Activated CD4-positive, CD25-positive, alpha-beta regulatory T cell treated with anti-CD3 and anti-CD28 coated beads, Interleukin-2, amount 50 U/mL, for 24 hours (primary cell): ENCODE data around the gene SIRPB2.

Experiments
- ATAC-seq, 2 donors: fragments of 150-1000 bp; cut with Tn5 transposase; one replicate each; pipeline ENCODE4 v1.10.0; 2021; ENCODE audit warnings: mild to moderate bottlenecking in 1 of 2, moderate library complexity in 1 of 2

The SIRPB2 gene

GRCh38 chr20:1469925-1470571 lies 21.2 kb downstream of the SIRPB2 start:
- ATAC-seq: no peak

DNA sequence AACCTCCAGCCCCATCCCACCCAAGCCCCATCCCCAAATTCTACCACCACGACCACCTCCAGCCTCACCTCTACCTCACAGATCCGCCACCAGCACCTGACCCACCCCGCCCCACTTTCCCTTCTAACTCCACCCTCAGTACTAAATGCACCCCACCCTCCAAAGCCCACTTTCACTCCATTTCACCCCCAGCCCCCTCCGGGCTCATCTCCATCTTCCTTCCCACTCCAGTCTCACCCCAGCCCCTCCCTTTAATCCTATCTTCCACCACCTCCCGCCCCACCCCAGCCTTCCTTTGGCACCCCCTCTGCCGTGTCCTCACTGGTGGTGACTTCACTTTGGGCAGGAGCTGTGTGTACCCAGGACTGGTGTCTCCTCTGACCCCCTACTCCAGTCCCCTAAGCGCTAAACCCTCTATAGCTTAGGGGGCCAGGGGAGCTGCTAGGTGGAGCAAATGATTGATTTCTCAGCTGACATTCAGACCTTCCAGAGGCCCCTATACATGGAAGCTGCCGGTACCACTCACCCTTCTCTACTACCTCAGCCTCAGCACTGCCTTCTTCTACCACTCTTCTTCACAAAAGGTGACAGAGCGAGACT lies 21.8 kb downstream of the SIRPB2 start:
- no peak for ATAC-seq

- no peak for ATAC-seq
These were observed 23.0 kb downstream of the SIRPB2 start for GRCh38 chr20:1468117-1468624.

- no peak for ATAC-seq
These were observed 23.7 kb downstream of the SIRPB2 start for GRCh38 chr20:1467355-1468116.

GRCh38 chr20:1467082-1467354 lies 24.2 kb downstream of the SIRPB2 start:
- ATAC-seq: no peak

- ATAC-seq: peak; percentile 97 to 98
These were observed 24.8 kb downstream of the SIRPB2 start, which contains the start of gene NSFL1C for GRCh38 chr20:1466211-1467081. NSFL1C (minus strand) TSS chr20:1466849; CDS start chr20:1466824, 25 bp downstream.

DNA sequence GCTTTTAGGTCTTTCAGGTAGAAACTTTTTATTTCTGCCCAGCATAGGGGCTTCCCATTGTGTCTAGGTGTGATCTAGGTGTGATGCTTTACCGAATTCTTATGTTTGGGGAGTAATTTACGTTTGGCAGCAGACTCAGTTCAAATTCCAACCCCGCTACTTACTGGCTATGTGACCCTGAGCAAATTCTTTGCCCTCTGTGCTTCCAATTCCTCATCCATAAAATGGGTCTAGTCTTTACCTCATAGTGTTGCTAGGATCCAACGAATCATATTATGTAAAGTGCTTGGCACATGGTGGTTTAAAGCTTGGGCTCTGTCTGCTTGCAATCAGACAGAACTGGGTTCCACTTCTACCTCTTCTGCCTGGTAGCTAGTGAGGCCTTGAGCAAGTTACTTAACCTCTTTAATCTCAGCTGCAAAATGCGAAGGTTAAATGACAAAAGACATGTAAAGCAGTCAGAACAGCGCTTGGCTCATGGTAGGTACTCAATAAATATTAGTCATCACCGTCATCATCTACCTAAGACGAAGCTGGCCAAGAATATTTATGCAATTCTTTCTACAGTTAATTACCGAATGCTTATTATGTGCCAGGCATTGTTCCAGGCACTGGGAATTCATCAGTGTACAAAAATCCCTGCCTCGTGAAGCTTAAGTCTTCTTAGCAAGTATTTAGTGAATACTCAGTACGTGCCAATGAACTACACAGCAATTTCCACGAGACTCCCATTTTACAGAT lies 25.6 kb downstream of the SIRPB2 start:
- ATAC-seq: no peak

GRCh38 chr20:1463971-1464570 lies 27.1 kb downstream of the SIRPB2 start:
- no peak for ATAC-seq

- no peak for ATAC-seq
These were observed 28.4 kb downstream of the SIRPB2 start for GRCh38 chr20:1462834-1463233.

DNA sequence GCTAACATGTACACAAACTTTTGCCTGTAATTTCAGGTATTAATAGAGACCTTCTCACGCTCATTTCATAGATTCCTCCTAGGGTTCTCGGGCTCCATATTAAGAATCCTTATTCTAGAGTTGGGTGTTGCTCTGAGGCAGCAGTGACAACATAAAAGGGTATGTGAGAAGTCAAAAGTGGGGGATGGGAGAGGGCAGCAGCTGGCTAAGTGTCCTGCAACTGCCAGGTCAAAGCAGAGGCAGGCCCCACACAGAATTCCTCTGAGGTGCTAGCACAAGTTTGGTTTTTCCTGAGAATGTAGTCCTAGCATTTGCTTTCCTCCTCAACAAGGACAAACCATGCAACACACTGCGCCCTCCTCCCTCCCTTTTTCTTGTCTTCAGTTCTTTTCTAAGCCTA lies 29.2 kb downstream of the SIRPB2 start:
- no peak for ATAC-seq

GRCh38 chr20:1460275-1460674 lies 30.9 kb downstream of the SIRPB2 start:
- ATAC-seq: no peak

DNA sequence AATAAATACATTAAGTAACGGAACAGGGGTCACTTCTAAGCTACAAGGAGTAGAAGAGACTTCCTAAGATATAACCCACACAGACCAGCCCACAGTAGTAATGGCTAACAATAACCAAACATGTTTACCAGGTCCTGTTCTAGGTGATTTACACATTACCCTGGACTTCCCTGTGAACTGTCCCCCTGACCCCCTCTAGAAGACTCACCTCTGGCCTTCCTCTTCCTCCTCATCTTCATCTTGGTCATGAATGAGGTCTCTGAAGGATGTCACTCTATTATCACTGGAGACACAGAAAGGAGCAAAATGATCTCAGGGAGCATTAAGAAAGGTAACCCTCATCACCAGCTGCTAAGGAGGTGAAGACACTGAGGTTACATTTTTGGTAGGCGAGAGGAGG lies 33.2 kb downstream of the SIRPB2 start:
- no peak for ATAC-seq

- ATAC-seq: no peak
These were observed 34.9 kb downstream of the SIRPB2 start for GRCh38 chr20:1456300-1456699.

GRCh38 chr20:1450926-1451491 lies 40.2 kb downstream of the SIRPB2 start:
- ATAC-seq: no peak

DNA sequence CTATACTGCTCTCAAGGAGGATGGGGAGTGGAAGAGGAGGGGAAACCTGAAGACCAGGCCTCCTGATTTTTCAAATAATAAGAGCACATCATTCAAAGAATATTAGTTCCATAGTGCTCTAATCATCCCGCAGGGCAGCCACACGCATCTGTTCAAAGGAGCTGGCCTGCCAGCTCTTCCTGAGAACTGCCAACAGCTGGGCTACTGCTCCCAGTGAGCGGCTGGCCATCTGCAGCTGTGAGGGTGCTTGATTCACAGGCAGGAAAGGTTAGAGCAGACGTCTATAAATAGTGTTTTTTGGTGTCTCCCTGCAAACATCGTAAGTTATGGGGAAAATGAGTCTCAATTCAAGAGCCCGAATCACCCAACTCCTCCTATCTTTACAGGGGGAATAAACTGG lies 41.9 kb downstream of the SIRPB2 start:
- ATAC-seq: no peak

GRCh38 chr20:1448081-1448620 lies 43.1 kb downstream of the SIRPB2 start:
- ATAC-seq: no peak

DNA sequence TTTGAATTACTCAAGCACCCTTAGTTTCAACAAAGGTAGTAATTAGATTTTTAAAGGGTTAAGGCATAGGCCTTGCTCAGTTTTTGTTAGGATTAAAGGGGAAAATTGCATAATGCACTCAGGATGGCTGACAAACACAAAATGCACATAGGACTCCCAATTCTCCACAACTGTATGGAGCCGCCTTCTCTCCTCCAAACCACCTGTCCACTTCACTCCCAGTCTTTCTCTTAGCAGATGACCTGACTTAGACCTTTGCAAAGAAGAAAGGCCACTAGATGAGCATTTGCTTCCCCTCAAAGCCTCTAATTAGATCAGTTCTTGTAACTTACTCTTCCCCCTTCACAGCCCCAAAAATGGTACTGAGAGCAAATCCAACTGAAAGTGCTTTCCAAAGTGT lies 44.7 kb downstream of the SIRPB2 start:
- ATAC-seq: no peak

- no peak for ATAC-seq
These were observed 48.1 kb downstream of the SIRPB2 start for GRCh38 chr20:1443085-1443484.

DNA sequence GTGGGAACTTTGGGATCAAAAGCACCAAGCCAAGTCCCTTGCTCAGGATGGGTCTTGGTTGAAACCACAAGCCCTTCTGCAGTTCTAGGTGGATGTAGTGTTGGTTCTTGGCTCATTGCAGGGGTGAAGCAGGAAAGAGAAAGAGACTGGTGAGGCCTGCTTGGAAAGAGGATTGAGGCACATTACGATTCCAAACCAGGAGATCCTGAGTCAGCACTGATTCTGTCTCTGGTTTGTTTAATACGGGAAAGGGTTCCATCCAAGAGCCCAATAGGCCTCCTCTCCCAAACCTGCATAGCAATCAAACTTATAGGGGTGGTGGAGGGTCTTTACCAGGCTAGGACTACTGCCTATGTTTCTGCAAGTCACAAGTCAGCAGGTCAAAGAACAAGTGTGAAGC lies 48.9 kb downstream of the SIRPB2 start:
- no peak for ATAC-seq

GRCh38 chr20:1441133-1441532 lies 50.1 kb downstream of the SIRPB2 start:
- no peak for ATAC-seq

DNA sequence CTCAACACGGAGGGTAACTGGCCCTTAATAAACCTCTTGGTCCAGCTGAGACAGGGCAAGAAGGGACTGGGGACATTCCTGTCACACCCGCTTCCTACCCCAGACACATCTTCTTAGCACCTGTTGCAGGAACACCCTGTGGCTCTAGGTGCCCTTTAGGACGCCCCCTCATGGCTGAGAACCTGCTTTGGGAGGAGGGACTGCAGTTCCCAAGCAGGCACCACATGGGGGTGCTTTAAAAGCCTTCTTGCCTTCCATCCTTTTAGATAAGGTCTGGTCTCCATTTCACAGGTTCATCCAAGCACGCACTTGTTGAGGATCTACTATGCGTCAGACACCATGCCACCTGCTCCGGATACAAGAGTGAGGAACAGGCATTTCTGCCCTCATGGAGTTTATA lies 51.2 kb downstream of the SIRPB2 start:
- no peak for ATAC-seq
